ENCODE measurements around the gene TCEA2. TPM values are rescaled to one million over a fixed set of nuclear protein-coding genes. Genes with fewer than 3 reads are reported as not detected.

Gene TCEA2
- total and polyA plus RNA-seq, 9 of the 15 experiments (the other 6 are each of a cell fraction or from before 2014, with no cell fraction given), result 1.4 to 28.7 (median 5.4) TPM

- BruUV-seq (replicated peaks), result no TSS peak
- no peaks in the 10 kb centered on the region for H3K9me3 ChIP-seq (replicated peaks; ENCODE audit: control insufficient read depth, insufficient read depth, low read depth, low read length)
- no peak overlapping the region for H3K4me2 ChIP-seq (ENCODE audit: insufficient read depth, low read length)
- H3K36me3 ChIP-seq (ENCODE audit: control insufficient read depth, insufficient read depth, low read length), result no peaks in the 10 kb centered on the region
- FAIRE-seq, result no peak
- H3K4me3 ChIP-seq, result no peak overlapping the region
- ATAC-seq, result no peak
- H3K9ac ChIP-seq (ENCODE audit: insufficient read depth in 1 of 2, low read depth in 2 of 2, low read length in 2 of 2), result no peak overlapping the region
- H3K79me2 ChIP-seq (ENCODE audit: control insufficient read depth, insufficient read depth, low read length), result no peaks in the 10 kb centered on the region
- peaks cover 3 to 27% of the 10 kb centered on the region in 2 experiments; a peak in 2 of 5 replicates for H3K4me1 ChIP-seq (replicated peaks in 1 of 2; ENCODE audit: control insufficient read depth in 2 of 2, insufficient read depth in 2 of 2, low read length in 2 of 2)
- in situ Hi-C loops (cut with MboI) (no loop called here), intact Hi-C loops (cut with micrococcal nuclease) (no loop called here)
- H4K20me1 ChIP-seq (replicated peaks; ENCODE audit: control insufficient read depth, insufficient read depth, low read length), result peaks cover 12% of the 10 kb centered on the region; the same call in 1 of the 2 replicates
- no peak for DNase-seq (ENCODE audit: extremely low read depth in 1 of 4, low spot score in 3 of 4)
- 20% methylated on average over 20 of the region's 21 CpGs for WGBS (ENCODE audit: insufficient coverage, low coverage, missing lambda C conversion rate)
- no peak overlapping the region for H3K27ac ChIP-seq (ENCODE audit: extremely low read depth, low read depth, low read length)
- CTCF ChIA-PET (ENCODE audit: low intra/inter-chr PET ratio), result no interaction called here
- peaks cover 15 to 46% of the 10 kb centered on the region in 2 experiments; a peak in 4 of 5 replicates for H3K27me3 ChIP-seq (ENCODE audit: control insufficient read depth in 2 of 2, insufficient read depth in 2 of 2, low read length in 2 of 2)
- POLR2A ChIA-PET, result interaction anchor here (0.7 to 1.4 kb wide), 3 partner anchors 10 to 906 kb away, joined by 3 to 5 read pairs (median 4); no protein-coding TSS in a partner anchor
- TF ChIP-seq ZNF449 (CRISPR knock-in tag; IDR thresholded peaks at IDR 0.05) (no peak), MBD2 (IDR thresholded peaks at IDR 0.05; ENCODE audit: borderline replicate concordance, low read depth) (no peak), ZC3H8 (IDR thresholded peaks at IDR 0.05) (no peak), MYBL2 (IDR thresholded peaks at IDR 0.05; ENCODE audit: low read depth) (no peak), MYBL2 (CRISPR knock-in tag; IDR thresholded peaks at IDR 0.05; ENCODE audit: borderline replicate concordance) (no peak), POLR3G (IDR thresholded peaks at IDR 0.05; ENCODE audit: extremely low read depth, insufficient read length, insufficient replicate concordance) (no peak), CTBP1 (IDR thresholded peaks at IDR 0.05; ENCODE audit: borderline replicate concordance) (no peak), RBM39 (optimal IDR thresholded peaks at IDR 0.05; ENCODE audit: low read depth, low read length) (no peak), MYNN (IDR thresholded peaks at IDR 0.05) (no peak), MYNN (CRISPR knock-in tag; IDR thresholded peaks at IDR 0.05) (no peak), CAMTA2 (CRISPR knock-in tag; conservative IDR thresholded peaks at IDR 0.05) (no peak), RNF219 (CRISPR knock-in tag; IDR thresholded peaks at IDR 0.05) (no peak), ZSCAN29 (IDR thresholded peaks at IDR 0.05) (no peak), XRCC5 (IDR thresholded peaks at IDR 0.05; ENCODE audit: low read depth, low read length) (no peak), VEZF1 (CRISPR knock-in tag; IDR thresholded peaks at IDR 0.05) (no peak), ZNF512 (tag; IDR thresholded peaks at IDR 0.05) (no peak)
- H3K9me1 ChIP-seq (ENCODE audit: control insufficient read depth, insufficient read depth, low read length), result no peaks in the 10 kb centered on the region
- no peak overlapping the region for H2AFZ ChIP-seq (ENCODE audit: low read depth, low read length)
These were observed 53.0 kb downstream of the TCEA2 start for GRCh38 chr20:64116016-64116415.
